ENCODE measurements around the gene RCAN3.
"Not testable (repeated sequence)": the region's sequence is repeated elsewhere in the genome, so short reads cannot be mapped to it uniquely, and the experiment has no call there.

RCAN3 gene

DNA sequence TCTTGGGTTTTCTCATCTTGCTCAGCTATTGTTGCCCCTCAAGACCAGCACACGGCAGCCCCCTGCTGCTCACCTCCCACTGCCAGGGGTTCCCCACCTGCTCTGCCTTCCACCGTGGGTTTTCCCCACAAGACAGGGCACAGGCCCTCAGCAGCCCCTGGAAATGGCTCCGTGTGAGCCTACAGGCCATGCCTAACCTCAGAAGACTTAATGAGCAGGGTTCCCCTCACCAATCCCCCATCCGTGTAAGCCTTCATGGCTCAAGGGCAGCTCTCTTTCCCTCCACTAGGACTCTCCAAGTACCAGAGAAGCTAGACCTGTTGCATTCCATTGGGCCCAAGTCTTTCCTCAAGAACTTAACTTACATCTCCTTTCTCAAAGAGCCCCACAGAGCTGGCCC, 18.4 kb upstream of the RCAN3 start:
- FAIRE-seq (no peak), DNase-seq (ENCODE audit: low spot score) (no peak)

DNA sequence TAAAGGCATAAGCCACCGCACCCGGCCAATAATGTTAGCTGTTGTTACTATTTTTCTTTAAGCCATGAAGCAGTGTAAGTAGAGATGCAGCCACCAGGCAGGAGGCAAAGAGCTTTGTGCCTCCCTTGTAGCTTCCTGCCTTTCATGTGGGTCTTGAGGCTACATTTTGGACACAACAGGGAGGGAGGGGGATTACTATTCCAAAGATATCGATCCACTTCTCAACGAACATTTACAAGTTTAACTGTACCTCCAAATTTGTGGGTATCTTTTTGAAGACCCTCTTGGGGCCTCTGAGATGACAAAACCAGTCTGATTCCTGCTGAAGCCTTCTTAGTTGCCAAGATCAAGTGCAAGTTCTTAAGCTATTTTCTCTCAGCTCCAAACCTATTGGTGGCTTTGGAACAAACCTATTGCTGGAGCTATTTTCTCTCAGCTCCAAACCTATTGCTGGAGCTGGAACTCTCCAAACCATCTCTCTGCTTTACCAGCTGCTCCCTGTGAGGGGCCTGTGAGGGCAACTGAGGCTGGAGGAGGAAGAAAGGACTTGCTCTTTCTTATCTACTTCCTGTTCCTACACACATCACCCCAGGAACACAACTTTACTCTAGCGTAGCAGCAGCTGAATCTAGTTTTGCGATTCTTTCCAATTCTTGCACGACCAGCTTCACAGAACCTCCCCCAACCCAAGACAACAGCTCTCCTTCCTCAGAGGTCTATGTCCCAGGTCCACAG, 16.1 kb upstream of the RCAN3 start:
- DNase-seq (ENCODE audit: low spot score) (no peak), FAIRE-seq (no peak)

DNA sequence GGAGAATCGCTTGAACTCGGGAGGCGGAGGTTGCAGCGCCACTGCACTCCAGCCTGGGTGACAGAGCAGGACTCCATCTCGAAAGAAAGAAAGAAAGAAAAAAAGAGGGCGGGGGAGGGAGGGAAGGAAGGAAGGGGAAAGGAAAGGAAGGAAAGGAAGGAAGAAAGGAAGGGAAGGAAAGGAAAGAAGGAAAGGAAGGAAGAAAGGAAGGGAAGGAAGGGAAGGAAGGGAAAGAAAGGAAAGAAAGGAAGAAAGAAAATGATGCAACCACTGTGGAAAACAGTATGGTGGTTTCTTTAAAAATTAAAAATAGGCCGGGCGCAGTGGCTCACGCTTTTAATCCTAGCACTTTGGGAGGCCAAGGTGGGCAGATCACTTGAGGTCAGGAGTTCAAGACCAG, 15.2 kb upstream of the RCAN3 start:
- DNase-seq (ENCODE audit: low spot score) (no peak), FAIRE-seq (no peak)

DNA sequence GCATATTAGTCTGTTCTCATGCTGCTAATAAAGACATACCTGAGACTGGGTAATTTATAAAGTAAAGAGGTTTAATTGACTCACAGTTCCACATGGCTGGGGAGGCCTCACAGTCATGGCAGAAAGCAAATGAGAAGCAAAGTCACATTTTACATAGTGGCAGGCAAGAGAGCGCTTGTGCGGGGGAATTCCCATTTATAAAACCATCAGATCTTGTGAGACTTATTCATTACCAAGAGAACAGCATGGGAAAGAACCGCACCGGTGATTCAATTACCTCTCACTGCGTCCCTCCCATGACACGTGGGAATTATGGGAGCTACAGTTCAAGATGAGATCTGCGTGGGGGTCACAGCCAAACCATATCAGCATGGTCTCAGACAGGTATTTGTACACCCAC, 14.5 kb upstream of the RCAN3 start:
- DNase-seq (ENCODE audit: low spot score); FAIRE-seq: not testable (repeated sequence)

DNA sequence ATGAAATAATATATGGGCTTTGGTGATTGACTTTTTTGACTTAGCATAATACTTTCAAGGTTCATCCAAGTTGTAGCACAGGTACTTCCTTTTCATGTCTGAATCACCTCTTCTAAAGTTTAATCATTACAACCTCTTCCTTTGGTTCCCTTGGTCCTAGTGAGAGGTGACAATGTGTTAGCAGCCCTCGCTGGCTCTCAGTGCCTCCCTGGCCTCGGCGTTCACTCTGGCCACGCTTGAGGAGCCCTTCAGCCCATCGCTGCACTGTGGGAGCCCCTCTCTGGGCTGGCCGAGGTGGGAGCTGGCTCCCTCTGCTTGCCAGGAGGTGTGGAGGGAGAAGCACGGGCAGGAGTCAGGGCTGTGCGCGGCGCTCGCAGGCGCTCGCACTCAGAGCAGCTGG, 13.0 kb upstream of the RCAN3 start:
- FAIRE-seq: no peak

DNA sequence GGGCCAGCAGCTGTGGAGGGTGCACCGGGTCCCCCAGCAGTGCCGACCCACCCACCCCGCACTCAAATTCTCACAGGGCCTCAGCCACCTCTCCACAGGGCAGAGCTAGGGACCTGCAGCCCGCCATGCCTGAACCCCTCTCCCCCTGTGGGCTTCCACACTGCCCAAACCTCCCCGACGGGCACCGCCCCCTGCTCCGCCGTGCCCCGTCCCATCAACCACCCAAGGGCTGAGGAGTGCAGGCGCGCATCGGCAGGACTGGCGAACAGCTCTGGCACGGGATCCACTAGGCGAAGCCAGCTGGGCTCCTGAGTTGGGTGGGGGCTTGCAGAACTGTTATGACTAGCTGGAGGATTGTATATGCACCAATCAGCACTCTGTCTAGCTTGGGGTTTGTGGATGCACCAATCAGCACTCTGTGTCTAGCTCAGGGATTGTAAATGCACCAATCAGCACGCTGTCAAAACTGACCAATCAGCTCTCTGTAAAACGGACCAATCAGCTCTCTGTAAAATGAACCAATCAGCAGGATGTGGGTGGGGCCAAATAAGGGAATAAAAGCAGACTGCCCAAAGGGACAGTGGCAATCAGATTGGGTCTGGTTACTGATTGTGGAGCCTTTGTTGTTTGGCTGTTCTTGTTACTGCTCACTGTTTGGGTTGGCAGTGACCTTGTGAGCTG, 12.4 kb upstream of the RCAN3 start:
- DNase-seq (ENCODE audit: low spot score) (no peak), FAIRE-seq (no peak)

More for the DNA sequence above, 13.0 kb upstream of the RCAN3 start:
- no peak for DNase-seq (ENCODE audit: low spot score)

DNA sequence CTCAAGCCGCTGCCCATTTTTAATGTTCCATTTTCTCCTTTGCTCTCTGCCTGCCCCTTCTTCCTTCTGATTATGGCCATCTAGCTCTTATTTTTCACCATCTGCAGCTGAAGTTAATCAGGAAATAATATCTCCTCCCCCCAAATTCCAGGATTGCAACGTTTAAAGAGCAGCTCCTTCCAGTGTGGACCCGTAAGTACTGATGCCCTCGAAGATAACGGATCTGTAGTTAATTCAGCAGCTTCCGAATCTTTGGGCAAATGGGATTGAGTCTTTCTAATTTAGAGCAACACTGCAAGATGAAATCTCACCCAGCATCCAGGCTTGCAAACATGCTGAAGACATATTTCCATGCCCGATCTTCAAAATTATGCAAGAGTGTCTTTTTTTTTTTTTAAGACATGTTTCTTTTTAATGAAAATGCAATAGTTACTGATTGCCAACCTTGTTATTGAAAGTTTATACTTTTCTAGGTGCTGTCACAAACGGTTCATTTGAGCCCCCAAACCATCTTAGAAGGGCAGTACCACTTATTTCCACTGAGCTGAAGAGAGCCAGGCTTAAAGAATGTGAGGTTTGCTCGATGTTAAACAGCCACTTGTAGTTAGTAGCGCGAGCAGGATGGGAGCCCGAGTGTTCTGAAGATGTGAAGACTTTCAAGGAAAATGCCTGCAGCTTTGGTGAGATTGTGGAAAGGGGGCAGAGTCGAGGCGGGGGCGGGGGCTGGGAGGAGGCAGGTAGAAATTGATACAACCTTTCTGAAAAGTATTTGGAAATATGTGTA, 10.9 kb upstream of the RCAN3 start:
- FAIRE-seq (no peak), DNase-seq (ENCODE audit: low spot score) (no peak)

DNA sequence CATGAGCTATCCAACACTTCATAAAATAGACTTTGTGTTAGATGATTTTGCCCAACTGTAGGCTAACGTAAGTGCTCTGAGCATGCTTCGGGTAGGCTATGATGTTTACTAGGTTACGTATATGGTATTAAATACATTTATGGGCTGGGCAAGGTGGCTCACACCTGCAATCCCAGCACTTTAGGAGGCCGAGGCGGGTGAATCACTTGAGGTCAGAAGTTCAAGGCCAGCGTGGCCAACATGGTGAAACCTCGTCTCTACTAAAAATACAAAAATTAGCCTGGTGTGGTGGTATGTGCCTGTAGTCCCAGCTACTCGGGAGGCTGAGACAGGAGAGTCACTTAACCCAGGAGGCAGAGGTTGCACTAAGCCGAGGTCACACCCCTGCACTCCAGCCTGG, 9.7 kb upstream of the RCAN3 start:
- FAIRE-seq: not testable (repeated sequence)

DNA sequence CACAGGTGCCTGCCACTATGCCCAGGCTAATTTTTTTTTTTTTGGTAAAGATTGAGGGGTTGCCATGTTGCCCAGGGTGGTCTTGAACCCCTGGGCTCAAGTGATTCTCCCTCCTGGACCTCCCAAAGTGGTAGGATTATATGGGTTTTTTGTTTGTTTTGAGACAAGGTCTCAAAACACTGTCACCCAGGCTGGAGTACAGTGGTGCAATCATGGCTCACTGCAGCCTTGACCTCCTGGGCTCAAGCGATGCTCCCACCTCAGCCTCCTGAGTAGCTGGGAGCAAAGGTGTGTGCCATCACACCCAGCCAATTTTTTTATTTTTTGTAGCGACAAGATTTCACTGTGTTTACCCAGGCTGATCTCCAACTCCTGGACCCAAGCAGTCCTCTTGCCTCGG, 8.9 kb upstream of the RCAN3 start:
- DNase-seq (ENCODE audit: low spot score): no peak
- no peak for FAIRE-seq

More for the DNA sequence above, 9.7 kb upstream of the RCAN3 start:
- not testable (repeated sequence) for DNase-seq (ENCODE audit: low spot score)

DNA sequence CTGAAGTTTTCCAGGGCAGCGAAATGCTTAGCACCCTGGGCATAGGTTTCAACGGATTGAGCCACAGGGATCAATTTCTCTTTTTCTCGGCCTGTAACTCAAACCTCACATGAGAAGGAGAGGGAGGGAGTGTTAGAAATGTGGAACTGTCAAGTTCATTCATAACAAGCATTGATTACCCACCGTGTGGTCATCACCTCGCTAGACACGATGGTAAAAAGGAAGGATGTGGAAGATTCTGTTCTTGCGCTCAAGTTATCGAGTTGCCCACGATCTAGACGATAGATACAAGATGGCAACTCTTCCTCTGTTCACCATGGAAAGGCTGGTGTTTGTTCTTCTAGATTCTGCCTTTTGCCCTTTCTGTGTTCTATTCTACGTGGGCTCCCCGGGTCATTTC, 4.0 kb upstream of the RCAN3 start:
- no peak for DNase-seq (ENCODE audit: low spot score)
- no peak for FAIRE-seq

DNA sequence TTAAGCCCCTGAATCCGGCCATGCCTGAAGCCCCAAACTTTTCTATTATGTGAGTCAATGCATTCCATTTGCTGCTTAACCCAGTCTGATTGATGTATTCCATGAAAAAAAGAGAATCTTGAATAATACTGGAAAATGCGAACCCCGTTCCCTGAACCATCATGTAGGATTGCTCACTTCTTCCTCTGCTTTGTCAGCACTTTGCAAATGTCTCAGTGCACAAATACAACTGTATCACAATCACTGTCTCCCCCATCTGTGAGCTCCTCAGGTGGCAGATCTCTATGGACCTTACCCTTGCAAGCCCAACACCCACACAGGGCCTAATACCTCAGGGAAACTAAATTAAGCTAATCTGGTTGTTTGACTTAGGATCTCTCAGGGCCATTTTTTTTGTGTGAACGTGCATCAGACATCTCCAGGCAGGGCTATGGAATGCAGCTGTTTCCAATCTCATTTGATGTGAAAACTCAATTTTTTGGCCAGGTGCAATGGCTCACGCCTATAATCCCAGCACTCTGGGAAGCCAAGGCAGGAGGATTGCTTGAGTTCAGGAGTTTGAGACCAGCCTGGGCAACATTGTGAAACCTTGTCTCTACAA, 2.1 kb upstream of the RCAN3 start:
- FAIRE-seq (no peak), DNase-seq (ENCODE audit: low spot score) (no peak)

DNA sequence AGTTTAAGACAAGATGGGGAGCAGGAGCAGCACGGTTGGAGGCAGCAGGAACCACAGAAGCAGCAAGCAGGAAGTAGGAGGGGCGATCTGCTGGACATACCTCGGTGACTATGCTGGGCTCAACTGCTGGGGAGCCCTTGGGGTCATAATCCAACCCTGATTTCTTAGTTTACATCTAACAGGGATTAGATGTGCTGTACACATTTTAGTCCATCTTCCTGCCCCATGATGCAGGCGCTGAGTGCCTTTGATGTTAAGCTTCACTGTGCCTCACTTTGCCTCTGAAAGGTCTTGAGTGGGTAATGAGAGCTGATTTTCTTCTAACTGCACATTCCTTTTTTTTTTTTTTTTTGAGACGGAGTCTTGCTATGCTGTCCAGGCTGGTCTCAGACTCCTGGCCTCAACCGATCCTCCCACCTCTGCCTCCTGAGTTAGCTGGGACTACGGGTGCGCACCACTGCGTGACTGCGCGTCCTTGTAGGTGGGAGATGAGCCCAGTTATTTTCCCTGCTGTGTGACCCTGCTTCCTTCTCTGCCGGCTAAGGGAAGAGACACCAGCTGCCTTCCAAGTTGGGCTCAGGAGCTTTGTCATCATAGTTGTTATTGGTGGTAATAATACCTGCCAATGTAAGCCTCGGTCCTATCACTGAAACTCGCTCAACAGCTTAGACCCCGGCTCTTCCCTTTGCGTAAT, 1.1 kb upstream of the RCAN3 start:
- DNase-seq (ENCODE audit: low spot score) (peak; percentile 30), FAIRE-seq (no peak)

DNA sequence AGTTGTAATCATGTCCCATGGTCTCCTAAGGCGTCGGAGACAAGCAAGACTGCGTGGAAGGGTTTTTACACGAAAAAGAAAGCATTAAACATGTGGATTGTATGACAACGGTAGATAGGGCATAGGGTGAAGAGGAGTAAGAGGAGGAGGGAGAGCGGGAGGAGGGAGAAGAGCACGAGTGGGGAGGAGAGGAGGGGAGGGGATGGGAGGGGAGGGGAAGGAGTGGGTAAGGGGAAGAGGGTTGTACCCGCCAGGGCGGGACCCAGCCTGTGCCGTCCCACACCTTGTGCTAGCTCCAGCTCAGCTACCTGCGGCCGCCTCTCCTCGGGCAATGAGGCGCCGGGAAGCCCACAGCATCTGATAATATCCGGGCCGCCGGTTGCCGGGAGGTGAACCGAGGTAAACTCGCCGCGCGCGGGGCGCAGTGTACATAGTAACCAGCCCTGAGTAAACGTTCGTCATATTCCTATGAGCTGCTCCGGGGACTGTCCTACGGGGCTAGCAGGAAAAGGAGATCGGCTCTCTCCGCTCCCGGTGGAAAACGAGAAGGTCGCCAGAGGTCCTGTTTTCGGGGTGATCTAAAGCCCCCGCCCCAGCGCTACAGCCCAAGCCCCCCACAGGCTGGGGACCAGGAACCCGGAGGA, 449 bp upstream of the RCAN3 start:
- DNase-seq (ENCODE audit: low spot score) (peak; percentile 69), FAIRE-seq (peak; percentile 61)

DNA sequence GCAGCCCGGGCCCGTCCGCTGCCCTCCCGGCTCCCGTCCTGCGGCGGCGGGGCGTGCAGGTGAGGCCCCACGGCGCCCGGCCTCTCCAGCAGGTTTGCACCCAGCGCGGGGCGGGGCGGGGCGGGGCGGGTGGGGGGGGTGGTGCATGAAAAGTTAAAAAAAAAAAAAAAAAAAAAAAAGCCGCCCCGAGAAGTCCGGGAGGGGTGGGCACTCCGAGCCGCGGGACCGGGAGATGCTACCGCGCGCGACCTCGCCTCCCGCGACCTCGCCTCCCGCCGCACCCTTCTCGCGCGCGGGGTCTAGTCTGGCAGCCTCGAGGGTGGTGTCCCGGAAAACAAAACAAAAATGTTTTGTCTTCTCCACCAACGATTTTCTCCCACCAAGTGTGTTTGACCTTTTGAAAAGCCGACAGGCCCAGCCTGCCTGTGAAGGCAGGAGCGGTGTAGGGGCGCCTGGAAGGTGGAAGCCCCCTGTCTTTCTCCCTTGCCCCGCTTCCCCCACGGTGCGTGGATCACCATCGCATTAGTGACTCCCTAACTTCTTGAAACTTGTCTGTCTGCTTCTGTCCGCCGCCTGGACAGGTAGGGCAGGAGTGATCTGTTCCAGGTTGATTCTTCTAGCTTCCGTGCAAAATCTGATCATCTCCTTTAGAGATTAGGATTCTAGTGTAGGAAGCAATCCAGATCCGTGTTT, 569 bp downstream of the RCAN3 start:
- no peak for FAIRE-seq
- DNase-seq (ENCODE audit: low spot score): peak; percentile 25

DNA sequence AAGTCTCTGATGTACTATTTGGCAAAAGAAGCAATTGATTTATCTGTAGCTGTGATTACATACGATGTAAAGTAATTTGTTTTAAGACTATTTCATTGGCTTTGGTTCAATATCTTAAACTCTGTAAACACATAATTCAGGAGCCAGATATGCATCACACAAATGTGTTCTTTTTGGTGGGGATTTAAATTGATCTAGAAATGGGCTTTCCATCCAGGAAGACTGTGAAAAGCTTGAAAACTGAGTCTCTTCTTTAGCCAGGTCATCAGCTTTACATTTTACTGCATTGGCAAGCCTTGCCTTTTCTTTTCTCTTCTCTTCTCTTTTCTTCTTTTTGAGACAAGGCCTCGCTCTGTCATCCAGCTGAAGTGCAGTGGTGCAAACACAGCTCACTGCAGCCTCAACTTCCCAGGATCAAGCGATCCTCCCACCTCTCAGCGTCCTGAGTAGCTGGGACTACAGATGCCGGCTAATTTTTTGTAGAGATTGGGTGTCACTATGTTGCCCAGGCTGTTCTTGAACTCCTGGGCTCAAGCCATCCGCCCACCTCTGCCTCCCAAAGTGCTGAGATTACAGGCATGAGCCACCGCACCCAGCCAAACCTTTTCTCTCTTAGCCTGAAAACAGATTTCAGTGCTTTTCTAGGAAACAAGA, 1.4 kb downstream of the RCAN3 start:
- no peak for FAIRE-seq

DNA sequence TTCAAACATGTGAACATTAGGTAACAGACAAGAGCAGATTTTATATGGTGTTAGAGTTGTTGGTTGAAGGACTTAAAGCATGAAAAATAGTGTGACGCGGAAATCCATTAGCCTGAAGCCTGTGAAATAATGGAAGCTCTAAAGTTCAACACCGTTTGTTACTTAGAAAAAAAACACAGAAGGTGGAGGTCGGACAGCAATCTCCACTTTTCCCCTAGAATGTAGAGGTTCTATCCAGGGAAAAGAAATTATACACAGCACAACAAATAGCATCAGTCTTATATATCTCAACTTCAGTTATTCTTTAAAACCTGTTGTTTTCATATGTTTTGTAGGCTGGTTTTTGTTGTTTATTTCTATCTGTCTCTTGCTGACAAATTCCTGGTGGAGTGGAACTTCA, 1.9 kb downstream of the RCAN3 start:
- FAIRE-seq: no peak
- DNase-seq (ENCODE audit: low spot score): no peak

More for the DNA sequence above, 1.4 kb downstream of the RCAN3 start:
- DNase-seq (ENCODE audit: low spot score): no peak

DNA sequence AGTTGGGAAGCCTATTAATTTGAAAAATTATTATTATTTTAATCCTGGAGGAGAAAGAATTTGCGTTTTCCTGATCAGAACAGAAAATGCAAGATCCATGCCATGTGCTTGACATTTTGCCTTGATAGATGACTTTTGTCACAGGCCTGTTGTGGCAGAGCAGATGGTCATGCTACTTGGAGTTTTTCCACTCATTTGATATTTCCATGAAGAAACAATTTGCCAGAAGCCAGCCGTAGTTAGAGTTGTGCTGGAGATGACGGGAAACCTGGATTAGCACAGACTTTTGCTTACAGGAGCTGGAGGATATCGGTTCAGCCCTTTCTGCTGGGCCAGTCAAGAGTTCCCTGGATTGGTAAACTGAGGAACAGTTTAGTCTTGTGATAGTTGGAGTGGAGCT, 3.2 kb downstream of the RCAN3 start:
- no peak for FAIRE-seq

DNA sequence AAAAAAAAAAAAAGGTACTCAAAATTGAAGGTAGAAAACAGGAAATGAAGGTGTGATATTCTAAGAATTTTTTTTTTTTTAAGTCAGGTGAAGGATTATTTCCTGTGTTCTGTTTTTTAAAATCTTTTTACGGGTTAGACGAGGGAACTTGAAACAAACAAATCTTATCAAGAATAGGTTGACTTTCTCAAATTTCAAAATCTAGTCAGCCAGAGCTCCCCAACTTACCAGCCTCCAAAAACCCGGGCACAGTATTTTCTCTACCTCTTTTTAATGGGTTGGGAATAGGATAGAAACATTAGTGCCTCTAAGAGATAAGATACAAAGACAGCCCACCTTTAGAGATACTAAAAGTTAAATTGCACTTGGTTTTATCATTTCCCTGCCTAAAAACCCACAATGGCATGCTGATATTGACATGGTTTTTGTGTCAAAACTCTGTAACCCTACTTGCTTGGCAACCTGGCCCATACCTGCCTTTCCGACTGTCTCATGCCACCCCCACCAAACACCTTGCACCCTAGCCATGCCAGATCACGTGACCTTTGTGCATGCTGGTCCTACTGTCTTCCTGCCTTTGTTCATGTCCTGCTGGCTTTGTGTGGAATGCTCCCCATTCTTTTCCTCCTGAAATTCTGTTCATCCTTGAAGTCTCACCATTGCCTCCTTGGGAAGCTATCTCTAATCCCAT, 4.2 kb downstream of the RCAN3 start:
- FAIRE-seq: no peak

More for the DNA sequence above, 3.2 kb downstream of the RCAN3 start:
- no peak for DNase-seq (ENCODE audit: low spot score)

DNA sequence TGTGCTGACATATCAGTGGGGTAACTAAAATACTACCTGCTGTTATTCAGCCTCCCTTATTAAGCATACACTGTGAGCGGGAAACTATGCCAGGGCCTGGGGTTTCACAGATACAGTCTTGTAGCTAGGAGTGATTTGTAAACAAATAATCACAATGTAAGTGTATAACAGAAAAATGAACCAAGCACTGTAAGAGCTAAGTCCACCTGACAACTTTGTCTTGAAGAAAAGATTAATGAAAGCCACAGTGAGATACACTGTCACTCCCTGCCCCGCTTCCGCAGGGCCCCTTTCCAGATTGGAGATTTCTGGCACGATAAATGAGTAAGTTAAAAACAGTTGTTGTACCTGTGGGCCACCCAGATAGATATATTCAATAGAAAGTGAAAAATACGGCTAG, 4.8 kb downstream of the RCAN3 start:
- FAIRE-seq (no peak), DNase-seq (ENCODE audit: low spot score) (no peak)

More for the DNA sequence above, 4.2 kb downstream of the RCAN3 start:
- DNase-seq (ENCODE audit: low spot score): no peak
